Uterus (tissue), 4 donors: ENCODE measurements around the gene SEC14L5. TPM values are rescaled to one million over a fixed set of nuclear protein-coding genes. Genes with fewer than 3 reads are reported as not detected.
"Not testable (repeated sequence)": the region's sequence is repeated elsewhere in the genome, so short reads cannot be mapped to it uniquely, and the experiment has no call there.

ENCODE experiments used
- DNase-seq, 2 donors: peaks; one replicate each; pipeline ENCODE4 v3.0.0-alpha.2; 2019 to 2020
- H3K27ac ChIP-seq, 2 donors: fragments of 200-600 bp; sonication (generic); 1 replicate in 1 of 2; 2 replicates in 1 of 2; pipeline ENCODE4 v1.5.1; 2016 to 2018
- H3K27me3 ChIP-seq, 2 donors: fragments of 200-600 bp; sonication (generic); one replicate each; pipeline ENCODE4 v1.5.1; 2018 to 2019; ENCODE audit warnings: control low read depth in 1 of 2
- H3K36me3 ChIP-seq, 2 donors: fragments of 200-600 bp; sonication (generic); one replicate each; pipeline ENCODE4 v1.5.1; 2019; ENCODE audit warnings: control low read depth in 1 of 2
- H3K4me1 ChIP-seq, 2 donors: fragments of 200-600 bp; sonication (generic); one replicate each; pipeline ENCODE4 v1.5.1; 2018 to 2019; ENCODE audit warnings: control low read depth in 1 of 2
- H3K4me3 ChIP-seq, 2 donors: fragments of 200-600 bp; sonication (generic); 1 replicate in 1 of 2; 2 replicates in 1 of 2; pipeline ENCODE4 v1.5.1; 2018 to 2019; ENCODE audit warnings: mild to moderate bottlenecking in 1 of 2
- H3K9me3 ChIP-seq, 2 donors: fragments of 200-600 bp; sonication (generic); one replicate each; pipeline ENCODE4 v1.5.1; 2019; ENCODE audit warnings: control low read depth in 1 of 2
- CTCF ChIP-seq, 4 experiments: fragments of 200-600 bp in 2 of 4; fragments of 450-650 bp in 2 of 4; sonication (generic) in 2 of 4; IDR thresholded peaks; one replicate each; pipeline ENCODE4 v1.5.1; 2016 to 2019; ENCODE audit warnings: antibody characterized with exemption in 4 of 4, mild to moderate bottlenecking in 2 of 4, moderate library complexity in 1 of 4
- POLR2A ChIP-seq, 2 donors: fragments of 450-650 bp; IDR thresholded peaks; one replicate each; pipeline ENCODE4 v1.6.1; 2016; ENCODE audit warnings: antibody characterized with exemption in 2 of 2, mild to moderate bottlenecking in 1 of 2, moderate library complexity in 1 of 2
- intact Hi-C: fragments of 100-400 bp; cut with DNase I; formaldehyde crosslinking; loops from one replicate; pipeline ENCODE4 v1.15.1; 2023; ENCODE audit warnings: low total_unique reads
- total RNA-seq, 4 donors: library from RNA; depleted of rRNA in 3 of 4; stranded (reverse); fragments of >200 nt in 3 of 4; gene quantifications; one replicate each; pipeline versions ENCODE4 v1.1.0 to v1.2.4, GENCODE V29; 2014 to 2023
- donor health status: DM: yes; HTN: yes; CAD: no.

The SEC14L5 gene
- total RNA-seq, 4 donors from 2014 or later: 0.28 to 2.0 TPM; not detected in 2

GRCh38 chr16:4928227-4928626 is 29.9 kb upstream of the SEC14L5 start:
- no peak for TF ChIP-seq CTCF (IDR thresholded peaks at IDR 0.05)
- TF ChIP-seq POLR2A (IDR thresholded peaks at IDR 0.05): no peak
- H3K4me3 ChIP-seq: no peak overlapping the region
- no peaks in the 10 kb centered on the region for H3K36me3 ChIP-seq
- intact Hi-C loops: no loop called here
- no peaks in the 10 kb centered on the region for H3K4me1 ChIP-seq
- no peaks in the 10 kb centered on the region for H3K9me3 ChIP-seq
- no peak for DNase-seq
- no peak overlapping the region for H3K27ac ChIP-seq
- no peaks in the 10 kb centered on the region for H3K27me3 ChIP-seq

GRCh38 chr16:4929619-4930018 is 28.5 kb upstream of the SEC14L5 start:
- H3K9me3 ChIP-seq, H3K27me3 ChIP-seq, DNase-seq, H3K36me3 ChIP-seq, intact Hi-C loops, H3K4me1 ChIP-seq, H3K4me3 ChIP-seq, H3K27ac ChIP-seq: not testable (repeated sequence)

- intact Hi-C loops: no loop called here
- H3K27ac ChIP-seq: no peak overlapping the region
- H3K27me3 ChIP-seq: peaks cover 0 to 5% of the 10 kb centered on the region in 2 donors
- TF ChIP-seq POLR2A (IDR thresholded peaks at IDR 0.05) (no peak), CTCF (IDR thresholded peaks at IDR 0.05) (no peak)
- H3K4me1 ChIP-seq: peaks cover 0 to 6% of the 10 kb centered on the region in 2 donors
- no peaks in the 10 kb centered on the region for H3K36me3 ChIP-seq
- no peak overlapping the region for H3K4me3 ChIP-seq
- no peaks in the 10 kb centered on the region for H3K9me3 ChIP-seq
- no peak for DNase-seq
These were observed 26.7 kb upstream of the SEC14L5 start for GRCh38 chr16:4931381-4931780.

- Histone ChIP-seq H3K9me3 (no peaks in the 10 kb centered on the region), H3K36me3 (no peaks in the 10 kb centered on the region), H3K27me3 (peaks cover 0 to 6% of the 10 kb centered on the region in 2 donors), H3K27ac (no peak overlapping the region), H3K4me3 (no peak overlapping the region), H3K4me1 (peaks cover 0 to 16% of the 10 kb centered on the region in 2 donors)
- TF ChIP-seq POLR2A (IDR thresholded peaks at IDR 0.05) (no peak), CTCF (IDR thresholded peaks at IDR 0.05) (no peak)
- DNase-seq: no peak
- intact Hi-C loops: no loop called here
These were observed 24.7 kb upstream of the SEC14L5 start for GRCh38 chr16:4933433-4933832.

- Histone ChIP-seq H3K36me3 (no peaks in the 10 kb centered on the region), H3K27me3 (peaks cover 0 to 6% of the 10 kb centered on the region in 2 donors), H3K4me3 (no peak overlapping the region), H3K9me3 (no peaks in the 10 kb centered on the region), H3K27ac (no peak overlapping the region), H3K4me1 (peaks cover 0 to 16% of the 10 kb centered on the region in 2 donors)
- intact Hi-C loops: no loop called here
- DNase-seq: no peak
- TF ChIP-seq CTCF (IDR thresholded peaks at IDR 0.05) (no peak), POLR2A (IDR thresholded peaks at IDR 0.05) (no peak)
These were observed 24.2 kb upstream of the SEC14L5 start for GRCh38 chr16:4933871-4934395.

- intact Hi-C loops: no loop called here
- Histone ChIP-seq H3K9me3 (no peaks in the 10 kb centered on the region), H3K4me3 (no peak overlapping the region), H3K36me3 (no peaks in the 10 kb centered on the region), H3K4me1 (peaks cover 0 to 16% of the 10 kb centered on the region in 2 donors), H3K27ac (peak overlapping the region in 1 of 2 donors; percentile 10), H3K27me3 (peaks cover 0 to 6% of the 10 kb centered on the region in 2 donors)
- DNase-seq: no peak
- TF ChIP-seq CTCF (IDR thresholded peaks at IDR 0.05) (no peak), POLR2A (IDR thresholded peaks at IDR 0.05) (no peak)
These were observed 23.5 kb upstream of the SEC14L5 start for GRCh38 chr16:4934591-4934990.
